CMK (cell line): ENCODE results near the gene DISP2.

Source experiments
- DNase-seq: peaks from one replicate; pipeline ENCODE4 v3.0.0-alpha.2; 2010; ENCODE audit warnings: low read depth

DISP2 gene

GRCh38 chr15:40328751-40329150 lies 29.3 kb upstream of the DISP2 start:
- DNase-seq: no peak

DNA sequence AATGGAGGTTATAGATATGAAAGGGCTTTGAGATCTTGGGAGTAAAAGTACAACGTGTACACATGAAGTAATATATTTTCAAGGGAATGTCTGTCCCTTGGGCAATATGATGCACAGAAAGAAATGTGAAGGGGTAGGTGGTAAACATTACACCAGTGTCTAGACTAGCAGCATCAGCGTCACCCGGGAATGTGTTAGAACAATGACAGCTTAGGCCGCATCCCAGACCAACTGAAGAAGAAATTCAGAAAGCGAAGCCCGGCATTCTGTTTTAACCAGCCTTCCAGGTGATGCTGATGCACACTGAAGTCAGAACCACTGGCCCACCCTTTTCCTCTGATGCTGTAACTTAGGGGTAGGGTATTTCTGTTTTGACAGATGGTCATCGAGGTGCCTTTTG lies 28.2 kb upstream of the DISP2 start:
- DNase-seq: no peak

GRCh38 chr15:40330368-40330836 lies 27.6 kb upstream of the DISP2 start:
- DNase-seq: peak; percentile 73

DNA sequence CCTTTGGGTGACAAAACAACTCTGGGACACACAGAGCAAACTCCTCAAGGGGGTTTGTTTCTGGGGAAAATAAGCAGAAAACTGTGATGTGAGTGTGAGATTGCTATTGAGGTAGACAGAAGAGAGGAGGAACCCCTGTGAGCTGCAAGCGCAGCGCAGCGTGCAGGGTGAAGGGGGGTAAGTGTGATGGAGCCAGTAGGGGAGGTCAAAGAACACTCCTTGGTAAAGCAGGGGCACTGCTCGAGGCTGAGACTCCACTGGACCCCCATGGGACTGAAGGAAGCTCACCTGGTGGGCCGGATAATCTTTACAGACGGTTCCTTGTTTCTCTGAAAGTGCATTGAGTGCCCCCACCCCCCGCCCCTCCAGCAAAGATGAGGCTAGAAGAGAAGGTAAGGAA lies 27.0 kb upstream of the DISP2 start:
- DNase-seq: no peak

DNA sequence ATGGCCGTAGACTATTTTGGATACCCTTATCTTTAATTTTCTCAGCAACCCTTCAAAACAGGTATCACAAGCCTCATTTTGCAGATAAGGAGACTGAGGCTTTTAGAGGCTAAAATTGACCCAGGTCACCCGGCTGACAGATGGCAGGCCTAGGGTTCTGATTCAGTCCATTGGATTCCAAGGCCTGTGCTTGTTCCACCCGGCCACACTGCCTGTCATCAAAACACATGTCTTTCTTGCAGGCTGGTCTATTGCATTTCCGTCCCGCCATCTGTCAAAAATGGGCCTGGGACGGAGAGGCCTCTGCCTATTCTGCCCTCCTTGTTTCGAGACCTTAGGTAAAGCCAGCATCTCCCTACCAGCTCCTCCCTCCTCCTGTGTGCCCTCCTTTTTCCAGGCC lies 26.4 kb upstream of the DISP2 start:
- DNase-seq: no peak

DNA sequence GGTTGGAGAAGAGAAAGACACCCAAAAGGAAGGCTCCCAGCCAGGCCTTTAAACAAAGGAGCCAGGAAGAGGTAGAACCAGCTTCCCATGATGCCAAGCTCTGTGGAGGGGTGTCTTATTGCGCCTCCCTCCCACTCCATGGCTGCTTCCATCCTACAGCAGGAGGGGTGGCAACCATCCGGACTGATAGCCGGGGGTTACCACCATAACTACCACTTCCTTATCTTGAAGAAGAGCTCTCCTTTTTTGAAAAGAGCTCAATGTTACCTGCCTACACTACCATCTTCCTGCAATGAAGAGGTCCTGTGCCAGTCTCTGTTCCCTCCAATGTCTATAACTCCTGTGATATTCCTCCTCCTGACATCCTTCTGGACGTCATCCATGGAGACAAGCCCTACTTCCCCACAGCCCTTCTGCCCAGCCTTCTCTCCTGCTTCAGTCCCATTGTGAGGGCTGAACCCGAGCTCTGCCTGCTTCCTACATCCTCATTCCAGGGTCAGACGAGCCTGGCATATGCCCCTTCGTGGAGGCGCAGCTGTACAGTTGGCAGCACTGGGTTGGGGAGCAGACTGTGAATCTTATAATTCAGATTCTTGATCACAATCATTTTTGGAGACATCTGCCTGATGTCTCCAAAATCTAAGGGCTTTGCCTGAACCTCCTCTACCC lies 25.8 kb upstream of the DISP2 start:
- DNase-seq: no peak

- peak; percentile 83 for DNase-seq
Observed at GRCh38 chr15:40333922-40334492, 24.0 kb upstream of the DISP2 start.

DNA sequence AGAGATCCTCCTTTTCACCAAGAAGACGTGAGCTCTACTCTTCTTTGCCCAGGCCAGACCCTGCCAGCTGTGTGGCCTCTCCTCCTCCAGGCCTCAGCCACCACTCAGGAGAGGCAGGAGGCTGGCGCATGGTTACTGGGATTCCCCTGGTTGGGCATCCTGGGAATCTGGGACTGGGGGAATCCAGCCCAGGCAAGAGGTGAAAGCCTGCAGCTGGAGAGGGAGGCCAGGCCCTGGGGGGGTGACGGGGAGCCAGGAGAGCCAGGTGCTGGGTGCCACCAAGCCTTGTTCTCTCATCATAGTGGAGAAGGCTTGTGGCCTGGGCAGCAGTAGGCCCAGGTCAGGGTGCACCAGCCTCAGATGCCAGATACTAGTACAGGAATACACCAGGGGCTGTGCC lies 23.5 kb upstream of the DISP2 start:
- no peak for DNase-seq

DNA sequence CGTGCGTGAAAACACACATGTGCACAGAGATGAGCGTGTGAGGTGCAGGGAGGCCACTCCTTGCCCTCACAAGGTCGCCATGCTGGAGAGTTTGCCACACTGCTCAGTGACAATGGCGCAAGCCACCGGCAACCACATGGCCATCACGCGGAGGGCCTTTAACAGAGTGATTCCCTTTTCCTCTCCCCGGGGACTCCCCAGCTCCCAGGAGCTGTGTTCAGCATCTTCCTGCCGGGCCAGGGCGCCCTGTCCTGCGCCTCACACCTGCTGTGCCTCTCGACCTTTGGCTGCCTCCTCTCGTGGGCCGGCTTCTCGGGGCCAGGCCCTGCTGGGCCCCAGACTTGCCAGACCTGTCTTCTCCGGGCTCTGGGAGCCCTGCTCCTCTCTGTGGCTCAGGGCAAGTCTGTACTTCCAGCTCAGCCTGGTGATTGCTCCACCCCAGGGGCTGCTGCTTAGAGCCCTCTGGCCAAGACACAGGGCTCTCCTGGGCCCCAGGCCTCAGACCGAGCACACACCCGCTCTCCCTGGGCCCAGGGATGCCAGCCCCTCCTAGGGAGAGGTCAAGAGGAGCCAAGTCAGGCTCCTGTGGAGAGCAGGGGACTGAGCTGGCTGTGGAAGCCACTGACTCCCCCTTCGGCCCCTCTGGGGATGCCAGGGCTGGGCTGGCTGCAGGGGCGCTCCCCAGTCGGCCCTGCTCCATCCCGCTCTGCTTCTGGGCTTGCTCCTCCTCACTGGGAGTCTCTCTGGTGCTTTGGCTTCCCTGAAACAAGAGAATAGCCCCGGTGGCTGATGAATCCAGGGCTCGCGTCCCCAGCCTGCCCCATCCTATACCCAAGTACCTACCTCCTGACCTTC lies 22.9 kb upstream of the DISP2 start:
- no peak for DNase-seq

DNA sequence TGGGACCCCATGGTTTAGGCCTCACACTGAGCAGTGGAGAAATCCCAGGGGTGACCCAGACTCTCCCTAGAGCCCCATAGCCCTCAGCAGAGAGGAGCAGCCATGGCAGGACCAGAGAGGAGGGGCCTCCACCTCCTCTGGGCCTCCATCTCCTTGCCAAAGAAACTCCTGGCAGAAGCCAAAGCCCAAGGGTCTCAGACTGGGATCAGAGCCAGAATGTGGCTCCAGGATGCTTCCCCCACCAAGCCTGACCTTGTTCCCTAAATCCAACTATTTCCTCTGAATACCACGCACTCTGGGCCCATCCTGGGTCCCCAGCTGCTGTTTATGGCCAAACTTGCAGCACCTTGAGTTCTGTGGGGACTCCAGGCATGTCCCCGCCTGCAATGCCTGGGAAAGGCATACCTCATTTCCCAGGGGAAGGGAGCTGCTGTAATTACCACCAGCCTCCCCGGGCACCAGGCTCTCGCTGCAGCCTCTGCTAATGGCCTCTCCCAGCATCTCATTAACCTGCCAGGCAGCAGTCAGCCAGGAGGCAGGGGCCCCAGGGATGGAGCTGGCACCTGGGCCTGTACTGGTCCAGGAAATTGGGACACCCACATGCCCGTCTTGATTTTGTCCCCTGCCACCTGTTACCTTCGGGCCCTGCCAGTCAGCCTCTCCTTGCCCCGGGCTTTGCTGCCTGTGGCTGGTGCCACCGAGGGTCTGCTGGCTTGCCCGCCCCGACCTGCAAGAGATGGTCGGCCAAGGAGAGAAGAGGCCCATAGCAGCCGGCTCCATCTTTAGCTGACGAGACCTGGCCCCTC lies 21.9 kb upstream of the DISP2 start:
- no peak for DNase-seq

DNA sequence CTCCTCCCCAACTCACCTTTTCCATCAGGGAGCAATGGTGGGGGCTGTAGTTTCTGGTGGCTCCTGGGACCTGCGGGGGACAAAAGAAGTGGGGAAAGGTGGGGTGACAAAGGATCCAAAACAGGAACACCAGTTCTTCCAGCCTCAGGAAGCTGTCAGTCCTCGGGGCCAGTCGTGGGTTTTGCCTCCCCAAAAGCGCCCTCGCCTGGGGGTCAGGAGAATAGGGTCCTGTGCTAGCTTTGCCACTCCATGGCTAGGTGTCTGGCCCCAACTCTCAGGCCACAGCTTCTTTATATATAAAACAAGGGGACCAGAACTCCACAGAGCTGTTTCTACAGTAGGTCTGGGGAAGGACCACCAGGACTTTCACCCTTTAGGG lies 21.3 kb upstream of the DISP2 start:
- DNase-seq: no peak

GRCh38 chr15:40337597-40337996 lies 20.4 kb upstream of the DISP2 start:
- DNase-seq: no peak

DNA sequence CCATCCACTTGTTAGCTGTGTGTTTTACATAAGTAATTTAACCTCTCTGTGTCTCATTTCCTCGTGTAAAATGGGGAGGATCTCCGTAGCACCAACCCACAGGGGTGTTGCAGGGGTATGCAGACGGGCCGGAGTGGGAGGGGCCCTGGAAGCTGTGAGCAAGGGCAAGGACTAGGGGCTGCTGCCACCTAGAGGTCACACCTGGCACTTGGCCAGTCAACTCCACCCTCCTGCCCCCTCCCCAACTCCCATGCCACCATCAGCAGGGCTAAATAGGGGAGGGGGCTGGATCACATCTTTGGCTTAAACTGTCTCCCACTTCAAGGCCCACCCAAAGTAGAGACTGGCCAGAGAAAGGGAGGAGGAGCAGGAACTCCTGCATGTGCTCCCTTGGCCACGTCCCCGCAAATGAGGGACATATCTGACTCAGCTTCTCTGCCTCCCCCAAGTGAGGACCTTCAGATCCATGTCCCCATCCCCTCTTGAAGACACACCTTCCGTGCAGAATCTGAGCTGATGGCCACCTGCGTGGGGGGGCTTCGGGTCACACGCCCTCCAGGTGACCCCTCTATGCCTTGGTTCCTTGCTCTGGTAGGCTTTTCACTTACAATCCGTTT lies 19.9 kb upstream of the DISP2 start:
- no peak for DNase-seq

DNA sequence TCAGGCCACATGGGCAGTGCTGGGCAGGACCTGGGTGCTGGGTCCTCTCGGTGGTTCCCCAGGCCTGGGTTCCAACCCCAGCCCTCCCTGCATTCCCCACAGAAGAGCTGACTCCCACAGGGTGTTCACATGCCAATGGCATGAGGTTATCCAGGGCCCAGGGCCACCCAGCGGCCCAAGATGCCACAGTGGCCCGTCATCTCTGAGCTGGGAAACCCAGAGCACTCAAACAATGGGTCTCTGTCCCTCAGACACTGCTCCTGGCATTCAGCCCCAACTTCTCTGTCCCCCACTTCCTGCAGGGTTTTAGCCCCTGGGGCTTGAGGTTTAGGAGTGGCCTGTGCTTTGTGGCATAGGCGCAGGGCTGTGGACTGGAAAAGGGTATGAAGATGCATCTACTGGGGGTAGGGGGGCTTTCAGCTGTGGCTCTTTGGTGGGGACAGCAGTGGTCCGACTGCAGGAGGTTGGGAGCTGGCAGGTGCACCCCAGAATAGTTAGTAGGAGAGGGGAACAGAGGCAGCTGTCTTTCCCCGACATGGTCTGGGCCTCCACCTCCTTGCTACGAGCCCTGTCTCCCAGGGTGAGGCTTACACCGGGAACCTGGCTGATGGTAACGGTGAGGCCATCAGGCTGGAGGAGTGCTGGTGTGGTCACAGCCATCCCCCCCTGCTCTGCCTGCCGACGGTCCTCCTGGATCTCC lies 18.9 kb upstream of the DISP2 start:
- DNase-seq: no peak

DNA sequence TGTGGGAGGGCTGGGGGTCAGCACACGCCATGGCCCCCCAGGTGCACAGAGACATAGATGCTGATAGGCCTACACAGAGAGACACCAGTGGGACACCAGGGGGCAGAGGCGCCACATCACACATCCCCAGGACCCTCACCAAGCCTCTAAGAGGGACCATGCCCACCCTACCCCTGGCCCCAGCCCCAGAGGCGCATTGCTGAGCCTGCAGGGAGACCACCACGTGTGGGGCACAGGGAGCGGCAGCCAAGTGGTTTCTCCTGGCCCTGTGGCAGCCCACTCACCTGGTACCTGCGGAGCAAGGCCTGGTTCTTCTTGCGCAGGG lies 18.4 kb upstream of the DISP2 start:
- DNase-seq: no peak

DNA sequence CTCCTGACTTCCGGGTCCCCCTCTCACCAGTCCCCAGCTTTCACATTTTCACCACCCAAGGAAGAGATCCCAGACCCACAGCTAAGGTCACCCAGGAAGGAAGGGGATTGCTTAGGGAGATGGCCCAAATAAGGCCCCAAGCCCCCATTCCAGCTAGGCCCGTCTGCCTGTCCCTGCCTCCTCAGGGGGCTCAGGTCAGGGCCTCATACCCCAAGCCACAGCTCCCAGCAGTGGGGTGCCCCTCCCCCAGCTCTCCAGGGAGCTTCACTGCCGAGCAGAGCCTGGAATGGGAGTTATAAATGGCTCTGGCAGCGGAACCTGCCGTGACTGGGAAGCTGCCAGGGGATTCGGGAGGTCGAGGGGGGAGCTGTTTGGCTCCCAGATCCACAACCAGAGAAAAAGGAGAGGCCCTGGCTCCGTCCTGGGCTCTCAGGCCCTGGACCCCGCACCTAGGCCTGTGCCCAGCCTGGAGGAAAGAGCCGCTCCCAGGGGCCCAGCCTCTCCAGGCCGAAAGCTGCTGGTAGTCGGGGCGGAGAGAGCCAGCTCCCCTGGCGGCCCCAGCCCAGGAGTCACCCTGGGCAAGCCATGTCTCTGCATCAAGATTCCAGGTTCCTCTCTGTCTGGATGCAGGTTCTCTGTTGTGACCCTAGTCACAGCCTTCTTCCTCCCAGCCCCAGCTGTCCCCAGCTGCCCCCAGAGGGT lies 17.8 kb upstream of the DISP2 start:
- no peak for DNase-seq

DNA sequence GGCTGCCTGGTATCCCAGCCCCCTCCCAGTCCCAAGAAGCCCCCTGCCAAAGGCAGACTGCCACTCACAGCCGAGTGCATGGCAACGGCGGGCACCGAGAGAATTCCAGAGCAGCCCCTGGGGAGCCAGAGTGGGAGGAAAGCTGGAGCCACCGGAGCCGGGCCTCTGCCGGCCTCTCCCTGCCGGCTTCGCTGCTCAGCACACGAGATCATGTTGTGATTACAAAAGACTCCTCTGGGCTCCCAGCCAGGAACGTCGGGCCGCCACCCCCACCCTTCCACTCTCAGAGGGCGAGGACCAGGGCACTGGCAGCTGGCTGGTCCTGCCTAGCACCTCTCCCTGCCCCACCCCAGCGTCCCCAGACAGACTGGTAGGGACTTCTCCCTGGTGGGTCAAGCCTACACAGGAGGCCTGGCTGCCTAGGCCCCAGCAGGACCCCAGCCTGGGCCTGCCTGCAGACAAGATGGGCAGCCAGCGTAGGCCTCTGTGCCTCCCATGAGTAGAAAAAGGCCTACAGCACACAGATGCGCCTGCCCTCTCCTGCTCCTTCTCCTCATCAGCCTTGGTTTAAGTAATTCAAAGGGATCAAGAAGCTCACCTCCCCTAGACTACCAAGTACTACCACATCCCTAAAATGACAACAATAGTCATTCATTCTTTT lies 17.1 kb upstream of the DISP2 start, which contains the start of gene CCDC9B:
Gene CCDC9B (minus strand): TSS at position 200 of the 661 bp plus-strand sequence. CDS start 120 bp downstream, at position 80.
- no peak for DNase-seq

- DNase-seq: no peak
Observed at GRCh38 chr15:40342416-40343320, 15.4 kb upstream of the DISP2 start.

DNA sequence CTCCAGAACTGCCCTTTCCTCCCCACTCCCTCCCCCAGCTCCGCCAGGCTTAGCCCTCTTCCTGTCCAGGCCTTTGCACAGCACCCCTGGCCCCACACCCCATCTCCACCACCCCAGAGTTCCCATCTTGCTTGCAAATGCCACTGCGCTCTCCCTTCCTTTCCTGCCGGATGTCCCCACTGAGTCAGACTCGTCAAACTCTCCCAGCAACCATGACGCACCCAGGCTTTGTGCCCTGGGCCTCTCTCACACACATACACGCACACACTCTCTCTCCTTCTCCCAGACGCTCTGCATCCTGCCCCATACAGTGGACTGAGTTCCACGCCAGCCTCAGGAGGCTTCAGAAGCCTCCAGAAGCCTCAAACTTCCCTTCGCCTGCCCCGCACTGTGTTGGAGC lies 14.5 kb upstream of the DISP2 start:
- no peak for DNase-seq
